ENCODE data around the gene SPECC1.
"Not testable (repeated sequence)": the region's sequence is repeated elsewhere in the genome, so short reads cannot be mapped to it uniquely, and the experiment has no call there.

SPECC1 gene

DNA sequence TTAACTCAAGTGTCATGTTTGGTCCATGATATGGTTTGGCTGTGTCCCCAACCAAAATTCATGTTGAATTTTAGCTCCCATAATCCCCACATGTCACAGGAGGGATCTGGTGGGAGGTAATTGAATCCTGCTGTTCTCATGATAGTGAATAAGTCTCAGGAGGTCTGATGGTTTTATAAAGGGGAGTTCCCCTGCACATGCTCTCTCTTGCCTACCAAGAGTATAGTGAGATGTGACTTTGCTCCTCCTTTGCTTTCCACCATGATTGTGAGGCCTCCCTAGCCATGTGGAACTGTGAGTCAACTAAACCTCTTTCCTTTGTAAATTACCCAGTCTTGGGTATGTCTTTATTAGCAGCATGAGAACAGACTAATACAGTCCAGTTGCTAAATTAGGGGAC lies 97.3 kb downstream of the SPECC1 start:
- DNase-seq; intact Hi-C loops (cut with DNase I): not testable (repeated sequence)

DNA sequence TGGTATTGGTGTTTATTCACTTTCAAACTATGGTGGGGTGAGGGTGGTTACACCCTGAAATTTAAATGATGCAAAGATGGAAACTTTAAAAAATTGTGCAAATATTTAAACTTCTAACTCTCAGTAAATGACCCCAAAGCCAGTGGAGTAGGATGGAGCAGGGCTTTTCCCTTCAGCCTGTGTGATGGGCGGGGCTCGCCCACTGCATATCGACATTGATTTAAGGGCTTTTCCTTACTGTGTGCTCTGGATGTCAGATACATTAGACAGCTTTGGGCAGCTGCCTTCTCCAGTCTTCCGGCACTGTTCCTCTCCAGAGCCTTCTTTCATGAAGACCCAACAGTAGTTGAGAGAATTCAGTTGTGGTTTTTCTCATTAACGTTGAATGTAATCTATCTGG lies 99.9 kb downstream of the SPECC1 start:
- no peak for DNase-seq
- intact Hi-C loops (cut with DNase I): no loop called here

DNA sequence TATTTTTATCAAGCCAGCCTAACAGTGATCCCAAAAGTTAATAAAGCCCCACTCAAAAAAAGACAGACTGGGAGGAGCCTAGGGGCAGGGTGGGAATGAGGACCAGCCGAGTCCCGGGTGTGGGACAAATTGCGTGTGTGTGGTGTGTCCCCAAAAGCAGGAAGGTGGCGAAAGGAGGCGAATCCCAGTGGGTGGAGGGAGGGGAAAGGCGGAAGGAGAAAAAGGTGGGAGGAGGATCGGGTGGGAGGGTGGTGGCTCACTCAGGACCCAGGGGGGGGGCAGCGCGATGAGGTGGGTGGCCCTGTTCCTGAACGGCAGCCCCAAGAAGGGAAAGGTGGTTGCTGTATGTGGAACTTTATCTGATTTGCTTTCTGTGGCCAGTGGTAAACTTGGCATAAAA lies 102.4 kb downstream of the SPECC1 start:
- intact Hi-C loops (cut with DNase I): no loop called here
- no peak for DNase-seq

DNA sequence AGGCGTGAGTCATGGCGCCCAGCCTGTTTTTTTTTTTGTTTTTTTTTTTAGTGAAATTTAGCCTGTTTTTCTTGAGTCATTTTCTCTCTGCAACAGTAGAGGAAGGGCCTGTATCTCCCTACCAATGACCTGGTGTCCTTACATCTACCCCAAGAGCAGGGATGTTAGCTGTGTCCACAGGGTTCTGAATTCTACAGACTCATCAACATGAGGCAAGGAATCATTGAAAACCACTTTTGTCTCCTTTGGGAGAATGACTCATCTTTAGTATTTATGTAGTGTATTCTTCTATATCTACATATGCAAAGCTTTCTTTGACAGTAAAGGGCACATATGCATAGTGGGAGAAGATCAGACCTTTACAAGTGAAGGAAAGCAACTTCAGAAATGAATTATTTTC lies 105.3 kb downstream of the SPECC1 start:
- intact Hi-C loops (cut with DNase I): no loop called here
- no peak for DNase-seq

DNA sequence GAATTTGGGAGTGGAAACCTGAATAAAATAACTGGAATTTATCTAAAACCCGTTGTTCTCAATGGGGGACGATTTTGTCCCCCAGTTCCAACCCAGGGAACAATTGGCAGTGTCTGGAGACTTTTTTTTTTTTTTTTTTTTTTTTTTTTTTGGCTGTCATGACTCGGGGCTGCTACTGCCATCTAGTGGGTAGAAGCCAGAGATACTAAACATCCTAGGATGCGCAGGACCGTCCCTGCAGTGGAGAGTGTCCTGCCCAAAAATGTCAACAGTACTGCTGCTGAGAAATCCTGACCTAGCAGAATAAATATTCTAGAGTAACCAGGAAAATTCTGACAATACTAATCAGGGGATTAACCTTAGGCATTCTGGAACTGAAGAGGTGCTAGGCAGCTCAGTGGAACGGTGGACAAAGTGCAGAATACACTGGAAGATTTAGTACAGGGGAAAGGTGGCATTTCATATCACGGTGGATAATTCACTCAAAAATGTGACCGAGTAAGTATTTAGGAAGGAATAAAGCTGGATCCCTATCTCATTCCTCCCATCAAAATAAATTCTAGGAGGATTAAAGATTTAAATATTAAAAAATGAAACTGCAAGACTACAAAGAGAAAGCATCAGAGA lies 107.6 kb downstream of the SPECC1 start:
- peak in 35 of 42 donors; percentile 35 to 87 (median 66) for DNase-seq
- intact Hi-C loops (cut with DNase I): loop anchor here (5.0 kb wide), 2 partner anchors 109 to 124 kb away; partner anchors contain the start of gene SPECC1

DNA sequence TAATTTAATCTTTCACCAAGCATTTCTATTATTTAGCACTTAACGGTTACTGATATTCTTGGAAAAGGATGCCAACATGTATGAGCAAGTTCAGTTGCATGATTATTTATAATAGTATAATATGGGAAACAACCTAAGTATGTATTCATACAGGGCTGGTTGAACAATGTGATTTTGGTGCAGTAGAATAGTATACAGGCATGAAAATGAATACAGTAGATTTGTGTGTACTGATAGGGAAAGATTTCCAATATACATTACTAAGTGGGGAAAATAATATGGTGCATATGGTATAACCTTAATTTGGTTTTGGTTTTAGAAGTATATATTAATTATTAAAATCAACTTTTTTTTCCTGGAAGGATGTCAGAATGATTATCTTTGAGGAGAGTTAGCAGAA lies 109.1 kb downstream of the SPECC1 start:
- DNase-seq: no peak
- intact Hi-C loops (cut with DNase I): loop anchor here (5.0 kb wide), 2 partner anchors 111 to 126 kb away; partner anchors contain the start of gene SPECC1

DNA sequence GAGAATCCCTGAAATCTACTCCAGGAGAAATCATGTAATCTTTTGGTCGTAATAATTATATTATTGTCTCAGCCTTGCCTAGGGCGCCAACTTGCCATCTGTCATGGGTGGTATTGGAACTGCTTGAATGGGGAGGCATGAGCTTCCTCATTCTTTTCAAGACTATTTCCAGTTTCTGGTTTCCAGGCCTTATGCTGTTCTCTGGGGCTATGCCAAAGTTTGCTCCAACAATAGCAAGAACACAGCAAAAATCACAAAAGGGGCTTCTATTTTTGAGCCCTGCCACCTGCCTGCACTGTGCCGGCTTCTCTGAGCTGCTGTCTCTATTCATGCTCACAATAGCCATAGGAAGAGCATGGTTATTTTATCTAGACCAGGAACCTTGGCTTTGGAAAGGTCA lies 111.7 kb downstream of the SPECC1 start:
- DNase-seq: peak in 21 of 42 donors; percentile 23 to 72 (median 36)
- intact Hi-C loops (cut with DNase I): loop anchor here (5.0 kb wide), 1 partner anchor 196 kb away; no protein-coding TSS in a partner anchor

DNA sequence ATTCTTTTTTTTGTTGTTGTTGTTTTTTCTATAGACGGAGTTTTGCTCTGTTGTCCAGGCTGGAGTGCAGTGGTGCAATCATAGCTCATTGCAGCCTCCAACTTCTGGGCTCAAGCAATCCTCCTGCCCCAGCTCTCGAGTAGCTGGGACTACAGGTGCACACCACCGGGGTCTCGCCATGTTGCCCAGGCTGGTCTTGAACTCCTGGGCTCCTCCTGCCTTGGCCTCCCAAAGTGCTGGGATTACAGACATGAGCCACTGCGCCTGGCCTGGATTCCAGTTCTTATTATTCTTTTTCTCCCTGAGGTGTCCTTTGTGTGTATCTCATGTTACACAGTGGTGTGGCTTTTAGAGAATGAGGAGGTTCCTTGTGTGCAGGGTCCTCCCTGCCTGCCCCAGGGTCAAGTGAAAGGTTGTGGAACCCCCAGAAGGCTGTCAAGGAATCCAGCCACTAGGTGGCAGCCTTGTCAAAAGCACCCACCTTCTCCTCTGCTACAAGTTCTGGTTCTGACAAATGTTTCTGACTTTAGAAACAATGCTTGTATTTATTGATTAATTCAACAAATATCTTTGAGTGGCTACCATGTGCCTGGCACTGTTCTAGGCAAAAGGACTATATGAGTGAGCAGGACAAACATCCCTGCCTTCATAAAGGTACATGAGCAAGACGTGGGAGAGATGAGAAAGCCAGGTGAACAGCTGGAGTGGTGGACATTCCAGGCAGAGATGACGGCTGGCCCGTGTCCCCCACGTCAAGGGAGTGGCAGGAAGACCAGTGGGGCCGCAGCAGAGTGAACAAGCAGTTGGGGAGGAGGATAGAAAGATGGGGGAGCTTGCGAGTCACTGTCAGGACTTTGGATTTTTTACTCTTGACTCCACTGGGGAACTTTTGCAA lies 112.4 kb downstream of the SPECC1 start:
- DNase-seq: peak; percentile 59 to 95 (median 86)
- intact Hi-C loops (cut with DNase I): loop anchor here (1.0 to 5.0 kb wide), 2 partner anchors 104 to 196 kb away; no protein-coding TSS in a partner anchor

DNA sequence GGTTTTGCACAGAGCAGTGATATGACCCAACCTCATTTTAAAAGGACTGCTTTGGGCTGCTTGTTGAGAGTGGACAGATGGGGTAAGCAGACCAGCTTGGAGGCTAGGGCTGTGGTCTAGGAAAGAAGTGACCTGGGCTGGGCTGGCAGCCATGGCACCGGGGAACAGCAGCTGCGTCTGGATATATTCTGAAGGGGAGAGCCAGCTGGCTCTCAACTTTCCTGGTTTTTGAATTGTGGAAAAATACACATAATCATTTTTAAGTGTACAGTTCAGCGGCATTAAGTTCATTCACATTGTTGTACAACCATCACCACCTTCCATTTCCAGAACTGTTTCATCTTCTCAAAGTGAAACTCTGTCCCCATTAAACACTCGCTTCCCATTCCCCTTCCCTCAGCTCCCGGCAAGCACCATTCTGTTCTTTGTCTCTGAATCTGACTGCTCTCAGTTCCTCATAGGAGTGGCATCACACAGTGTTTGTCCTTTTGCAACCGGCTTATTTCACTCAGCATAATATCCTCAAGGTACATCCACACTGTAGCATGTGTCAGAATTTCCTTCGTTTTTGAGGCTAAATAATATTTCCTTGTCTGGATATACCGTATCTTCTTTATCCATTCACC lies 113.2 kb downstream of the SPECC1 start:
- DNase-seq: peak in 26 of 42 donors; percentile 5 to 72 (median 42)
- intact Hi-C loops (cut with DNase I): loop anchor here (1.0 to 5.0 kb wide), 2 partner anchors 103 to 195 kb away; no protein-coding TSS in a partner anchor

DNA sequence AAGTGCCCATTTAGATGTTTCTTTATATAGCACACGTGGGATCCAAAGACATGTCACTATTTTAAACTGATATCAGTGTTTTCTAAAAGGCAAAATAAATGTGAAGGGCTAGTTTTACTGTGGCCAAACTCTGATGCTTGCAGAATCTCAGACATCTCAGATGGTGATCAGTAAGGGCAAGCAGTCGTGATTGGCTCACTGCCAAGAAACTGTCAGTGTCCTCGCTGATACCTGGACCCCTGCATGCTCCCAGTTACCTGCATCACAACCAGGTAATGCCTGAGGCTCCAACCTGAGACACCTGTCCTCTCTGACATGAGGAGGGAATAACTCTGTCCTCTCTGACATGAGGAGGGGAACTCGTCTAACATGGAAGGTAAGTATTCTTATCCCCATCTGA lies 114.0 kb downstream of the SPECC1 start:
- DNase-seq: peak in 1 of 42 donors; percentile 11
- intact Hi-C loops (cut with DNase I): loop anchor here (5.0 kb wide), 1 partner anchor 194 kb away; no protein-coding TSS in a partner anchor

DNA sequence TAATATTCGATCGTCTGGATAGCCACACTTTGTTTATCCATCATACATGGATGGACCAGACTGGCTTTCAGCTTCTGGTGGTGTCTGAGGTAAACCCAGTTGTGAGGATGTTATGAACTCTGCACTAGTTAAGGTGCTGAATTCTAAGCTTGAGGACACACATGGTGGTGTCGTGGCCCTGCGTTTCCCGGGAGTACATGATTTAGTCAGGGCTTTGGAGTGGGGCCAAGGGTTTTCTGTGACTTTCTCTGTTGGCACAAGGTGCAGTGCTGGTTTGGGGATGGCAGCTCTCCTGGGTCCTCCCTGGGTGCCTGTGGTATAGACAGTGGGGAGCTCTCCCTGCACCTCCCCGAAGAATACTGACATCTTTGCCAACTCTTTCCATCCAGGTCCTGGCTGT lies 116.6 kb downstream of the SPECC1 start:
- DNase-seq: peak in 7 of 42 donors; percentile 14 to 56 (median 30)
- intact Hi-C loops (cut with DNase I): no loop called here

DNA sequence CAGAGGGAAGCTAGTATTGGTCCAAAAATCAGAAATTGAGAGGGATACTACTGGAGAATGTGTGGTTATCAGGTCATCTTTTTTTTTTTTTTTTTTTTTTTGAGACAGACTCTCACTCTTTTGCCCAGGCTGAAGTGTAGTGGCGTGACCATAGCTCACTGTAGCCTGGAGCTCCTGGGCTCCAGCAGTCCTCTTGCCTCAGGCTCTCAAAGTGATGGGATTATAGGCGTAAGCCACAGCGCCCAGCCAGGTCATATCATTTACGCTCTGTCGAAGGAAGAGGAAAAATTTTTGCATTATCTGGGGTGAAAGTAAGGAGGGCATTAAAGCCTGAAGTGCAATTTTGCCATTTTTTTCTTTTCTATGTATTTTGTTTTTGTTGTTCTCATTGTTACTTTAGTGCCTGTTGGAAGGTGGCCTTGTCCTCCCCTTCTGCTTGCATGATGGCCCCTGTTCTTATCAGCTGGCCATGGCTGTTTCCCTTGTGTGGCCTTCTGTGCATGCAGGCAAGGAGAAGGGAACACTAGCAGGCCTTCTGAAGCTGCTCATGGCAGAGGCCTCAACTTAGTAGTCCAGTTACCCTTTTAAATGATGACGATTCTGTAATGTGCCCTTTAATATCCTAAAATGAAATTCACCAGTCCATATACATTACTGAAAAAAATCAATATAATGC lies 118.3 kb downstream of the SPECC1 start:
- peak in 1 of 42 donors; percentile 33 for DNase-seq
- intact Hi-C loops (cut with DNase I): no loop called here

DNA sequence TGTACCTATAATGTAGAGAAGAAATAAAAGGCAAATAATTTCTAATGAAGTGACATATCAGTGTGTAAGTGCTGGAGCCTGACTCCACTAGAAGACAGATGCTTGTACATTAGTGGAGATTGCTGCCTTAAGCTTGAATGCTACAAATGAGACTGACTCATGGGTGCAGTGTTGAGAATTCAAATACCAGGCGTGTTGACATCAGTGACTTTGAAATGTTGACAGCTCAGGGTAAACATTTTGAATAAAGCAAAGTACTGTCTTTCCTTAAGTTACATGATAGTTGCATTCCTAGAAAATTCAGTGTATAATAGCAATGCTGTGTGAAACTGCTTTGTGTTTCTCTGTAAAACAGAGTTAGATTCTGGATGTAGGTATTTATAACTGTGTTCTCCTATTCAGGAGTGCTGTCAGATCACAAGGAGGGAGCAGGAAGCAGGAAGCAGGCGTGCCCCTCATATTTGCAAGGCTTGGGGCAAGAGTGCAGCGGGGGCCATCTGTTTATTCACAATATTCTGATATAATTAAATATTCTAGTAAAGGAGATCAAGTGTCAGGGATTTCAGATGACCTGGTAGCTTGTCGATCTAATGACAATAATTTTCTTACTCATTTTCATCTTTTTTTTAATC lies 119.0 kb downstream of the SPECC1 start:
- intact Hi-C loops (cut with DNase I): no loop called here
- peak in 2 of 42 donors; percentile 22 to 41 for DNase-seq

DNA sequence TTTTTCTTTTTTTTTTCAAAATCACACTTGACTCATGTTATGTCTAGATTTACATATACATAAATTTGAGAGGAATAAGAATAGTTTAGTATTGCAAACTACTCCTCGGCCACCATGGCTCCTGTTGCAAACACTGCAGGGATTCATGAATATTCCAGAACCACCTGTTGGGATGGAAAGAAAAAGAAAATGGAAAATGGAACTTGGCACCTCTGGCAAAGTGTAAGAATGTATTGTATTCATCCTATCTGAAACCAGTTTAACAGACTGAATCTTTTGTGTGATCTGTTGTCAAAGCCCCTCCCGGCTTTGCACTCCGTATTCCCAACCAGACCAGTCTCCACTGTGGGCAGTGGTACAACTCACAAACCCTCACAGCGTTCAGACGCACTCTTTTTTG lies 124.4 kb downstream of the SPECC1 start:
- peak in 1 of 42 donors; percentile 33 for DNase-seq
- intact Hi-C loops (cut with DNase I): no loop called here

DNA sequence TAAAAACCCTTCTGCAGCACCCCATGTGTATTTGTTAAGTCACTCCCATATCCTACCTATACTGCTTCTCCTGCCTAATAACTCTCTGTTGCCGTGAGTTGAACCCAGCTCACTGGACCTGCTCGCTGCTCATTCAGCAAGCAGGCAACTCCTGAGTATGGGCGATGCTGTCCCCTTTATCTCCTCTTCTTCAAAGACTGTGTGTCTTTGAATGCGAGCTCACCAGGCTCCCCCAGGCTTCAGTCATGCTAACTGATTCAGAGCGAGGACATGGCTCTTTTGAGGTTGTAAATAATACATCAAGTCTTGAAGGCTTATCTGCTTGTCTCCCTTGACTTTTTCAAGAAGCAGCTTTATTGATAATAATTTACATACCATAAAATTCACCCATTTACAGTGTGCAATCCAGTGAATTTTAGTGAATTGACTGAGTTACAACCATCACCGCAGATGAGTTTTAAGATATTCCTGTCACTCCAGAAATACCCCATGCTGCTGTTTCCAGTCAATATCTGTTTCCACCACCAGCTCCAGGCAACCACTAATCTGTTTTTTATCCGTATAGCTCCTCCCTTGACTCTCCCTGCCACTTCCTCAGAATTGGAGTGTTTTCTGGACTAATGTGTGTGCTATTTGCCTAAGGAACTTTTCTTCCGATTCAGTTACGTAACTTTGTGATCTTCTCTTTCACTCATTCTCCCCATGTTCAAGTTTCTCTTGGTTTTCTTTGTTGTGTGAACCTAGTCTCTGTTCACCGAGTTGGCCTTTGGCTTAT lies 132.2 kb downstream of the SPECC1 start:
- intact Hi-C loops (cut with DNase I): no loop called here
- DNase-seq: peak in 1 of 42 donors; percentile 4

DNA sequence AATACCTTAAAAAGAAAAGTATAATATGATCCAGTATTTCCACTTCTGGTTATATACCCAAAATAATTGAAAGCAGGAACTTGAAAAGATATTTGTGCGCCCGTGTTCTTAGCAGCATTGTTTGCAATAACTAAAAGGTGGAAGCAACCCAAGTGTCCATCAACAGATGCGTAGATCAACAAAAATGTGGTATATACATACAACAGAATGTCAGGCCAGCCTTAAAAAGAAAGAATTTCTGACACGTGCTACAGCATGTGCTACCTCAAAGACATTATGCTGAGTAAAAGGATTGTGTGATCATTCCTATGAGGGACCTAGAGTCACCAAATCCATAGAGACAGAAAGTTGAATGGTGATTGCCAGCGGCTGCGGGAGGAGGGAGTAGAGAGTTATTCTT lies 133.1 kb downstream of the SPECC1 start:
- DNase-seq: peak in 1 of 42 donors; percentile 4

DNA sequence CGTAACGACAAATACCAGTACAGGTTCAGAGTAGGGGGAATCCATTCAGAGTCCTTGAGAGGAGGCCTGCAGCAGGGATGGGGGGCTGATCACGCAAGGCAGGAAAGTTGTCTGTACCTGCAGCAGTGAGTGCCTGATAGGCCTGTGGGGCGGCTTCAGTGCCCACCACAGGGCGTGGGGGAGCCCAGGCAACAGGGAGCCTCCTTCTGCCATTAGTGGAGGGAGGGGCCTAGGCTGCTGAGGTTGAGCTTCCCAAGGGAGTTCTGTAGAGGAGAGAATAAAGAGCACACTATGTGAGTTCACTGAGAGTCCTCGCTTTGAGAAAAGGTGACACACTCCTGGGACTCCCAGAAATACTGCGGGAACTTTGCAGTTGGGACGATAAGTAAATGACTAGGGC lies 134.6 kb downstream of the SPECC1 start:
- DNase-seq: peak in 1 of 42 donors; percentile 18
- intact Hi-C loops (cut with DNase I): no loop called here

More for the DNA sequence above, 133.1 kb downstream of the SPECC1 start:
- intact Hi-C loops (cut with DNase I): no loop called here

DNA sequence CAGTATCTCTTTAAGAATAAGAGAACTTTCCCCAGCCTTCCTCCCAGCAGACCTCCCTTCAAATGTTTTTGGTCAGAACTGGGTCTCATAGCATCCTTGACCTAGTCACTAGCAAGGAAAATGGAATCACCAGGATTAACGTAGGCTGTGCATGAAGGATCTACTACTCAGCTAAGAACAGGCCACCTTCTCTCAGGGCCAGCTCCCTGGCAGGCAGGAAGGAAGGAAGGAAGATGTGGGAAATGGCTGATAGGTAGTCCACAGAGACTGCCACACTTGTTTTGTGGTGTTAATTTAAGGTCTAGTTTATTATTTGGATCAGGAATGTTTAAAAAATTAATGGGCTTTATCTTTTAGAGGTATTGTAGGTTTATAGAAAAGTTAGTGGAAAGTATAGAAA lies 136.4 kb downstream of the SPECC1 start:
- intact Hi-C loops (cut with DNase I): no loop called here
- DNase-seq: peak in 1 of 42 donors; percentile 16
